ENCODE measurements around the gene KRTDAP.

GRCh38 chr19:35449359-35450043 lies 40.8 kb downstream of the KRTDAP start:
- TF ChIP-seq CTCF (IDR thresholded peaks at IDR 0.05) (no peak), EP300 (IDR thresholded peaks at IDR 0.05; ENCODE audit: low read depth) (no peak), POLR2A (IDR thresholded peaks at IDR 0.05) (no peak)

All from transverse colon (tissue), 3 donors.